ENCODE data around the gene LARGE1.
"Not testable (repeated sequence)": the region's sequence is repeated elsewhere in the genome, so short reads cannot be mapped to it uniquely, and the experiment has no call there.

Gene LARGE1

DNA sequence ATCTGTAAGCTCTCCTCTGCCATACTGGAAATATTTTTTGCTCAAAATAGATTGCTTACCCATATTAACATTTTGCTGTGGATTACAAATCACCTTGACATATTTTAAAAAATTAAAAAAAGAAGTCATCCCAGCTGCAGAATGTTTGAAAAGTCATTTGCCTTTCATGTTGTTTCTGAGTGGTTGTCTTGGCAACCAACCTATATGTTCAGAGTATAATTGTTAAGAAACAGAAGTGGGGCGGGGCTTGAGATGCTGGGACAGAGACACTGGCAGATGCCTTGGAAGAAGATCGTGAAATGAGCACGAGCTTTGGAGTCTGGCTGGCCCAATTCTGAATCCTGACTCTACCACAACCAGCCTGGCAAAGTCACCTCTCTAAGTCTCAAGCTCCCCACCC is 348.2 kb downstream of the LARGE1 start:
- in situ Hi-C loops (cut with HindIII; ENCODE audit: low pct_ligation_motif_present, low sequenced_read_pairs), result no loop called here
- Histone ChIP-seq H3K4me3 (ENCODE audit: low read depth, low read length) (no peak overlapping the region), H3K27me3 (replicated peaks) (no peaks in the 10 kb centered on the region), H3K27ac (no peak overlapping the region), H3K36me3 (replicated peaks) (no peaks in the 10 kb centered on the region)
- TF ChIP-seq, protein P1, sequence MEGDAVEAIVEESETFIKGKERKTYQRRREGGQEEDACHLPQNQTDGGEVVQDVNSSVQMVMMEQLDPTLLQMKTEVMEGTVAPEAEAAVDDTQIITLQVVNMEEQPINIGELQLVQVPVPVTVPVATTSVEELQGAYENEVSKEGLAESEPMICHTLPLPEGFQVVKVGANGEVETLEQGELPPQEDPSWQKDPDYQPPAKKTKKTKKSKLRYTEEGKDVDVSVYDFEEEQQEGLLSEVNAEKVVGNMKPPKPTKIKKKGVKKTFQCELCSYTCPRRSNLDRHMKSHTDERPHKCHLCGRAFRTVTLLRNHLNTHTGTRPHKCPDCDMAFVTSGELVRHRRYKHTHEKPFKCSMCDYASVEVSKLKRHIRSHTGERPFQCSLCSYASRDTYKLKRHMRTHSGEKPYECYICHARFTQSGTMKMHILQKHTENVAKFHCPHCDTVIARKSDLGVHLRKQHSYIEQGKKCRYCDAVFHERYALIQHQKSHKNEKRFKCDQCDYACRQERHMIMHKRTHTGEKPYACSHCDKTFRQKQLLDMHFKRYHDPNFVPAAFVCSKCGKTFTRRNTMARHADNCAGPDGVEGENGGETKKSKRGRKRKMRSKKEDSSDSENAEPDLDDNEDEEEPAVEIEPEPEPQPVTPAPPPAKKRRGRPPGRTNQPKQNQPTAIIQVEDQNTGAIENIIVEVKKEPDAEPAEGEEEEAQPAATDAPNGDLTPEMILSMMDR (IDR thresholded peaks at IDR 0.05; ENCODE audit: low read depth, low read length, missing control alignments), result no peak
- no peak for DNase-seq

DNA sequence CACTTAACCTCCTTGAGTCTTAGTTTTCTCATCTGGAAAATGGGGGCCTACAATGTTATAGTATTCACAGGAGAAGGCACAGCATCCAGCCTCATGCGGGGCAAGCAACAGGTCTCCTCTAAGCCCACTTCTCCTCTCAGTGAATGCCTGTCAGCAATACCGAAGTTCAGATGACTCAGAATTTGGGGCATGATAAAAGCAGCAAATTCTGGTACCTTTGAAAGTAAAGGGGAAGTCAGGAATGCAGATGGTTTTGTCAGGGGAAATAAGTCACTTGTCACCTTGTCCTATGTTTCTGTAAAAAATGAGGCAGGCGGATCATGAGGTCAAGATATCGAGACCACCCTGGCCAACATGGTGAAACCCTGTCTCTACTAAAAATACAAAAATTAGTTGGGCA is 350.2 kb downstream of the LARGE1 start:
- H3K27me3 ChIP-seq (replicated peaks), result no peaks in the 10 kb centered on the region
- TF ChIP-seq, protein P1 (IDR thresholded peaks at IDR 0.05; ENCODE audit: low read depth, low read length, missing control alignments), result no peak
- no peak for DNase-seq
- in situ Hi-C loops (cut with HindIII; ENCODE audit: low pct_ligation_motif_present, low sequenced_read_pairs), result no loop called here
- H3K27ac ChIP-seq, result no peak overlapping the region
- no peaks in the 10 kb centered on the region for H3K36me3 ChIP-seq (replicated peaks)
- no peak overlapping the region for H3K4me3 ChIP-seq (ENCODE audit: low read depth, low read length)

DNA sequence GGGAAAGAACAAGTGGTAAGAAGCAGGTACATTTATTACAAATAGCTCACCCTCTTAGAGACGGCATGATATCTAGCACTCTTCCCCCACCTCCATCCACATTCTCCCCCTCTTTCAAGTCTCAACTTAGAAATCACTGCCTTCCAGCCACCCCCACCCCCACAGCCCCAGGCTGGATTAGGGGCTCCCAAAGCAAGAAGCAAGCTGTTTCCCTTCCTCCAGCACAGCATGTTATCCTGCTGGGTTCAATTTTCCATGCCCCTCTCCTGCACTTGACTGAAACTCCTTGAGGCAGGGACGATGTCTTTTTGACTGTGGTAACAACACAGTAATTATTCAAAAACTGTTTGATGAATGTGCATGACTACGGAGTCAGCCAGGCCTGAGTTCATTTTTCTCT is 350.7 kb downstream of the LARGE1 start:
- Histone ChIP-seq H3K36me3 (replicated peaks) (no peaks in the 10 kb centered on the region), H3K4me3 (ENCODE audit: low read depth, low read length) (no peak overlapping the region), H3K27me3 (replicated peaks) (no peaks in the 10 kb centered on the region), H3K27ac (no peak overlapping the region)
- TF ChIP-seq, protein P1 (IDR thresholded peaks at IDR 0.05; ENCODE audit: low read depth, low read length, missing control alignments), result no peak
- no peak for DNase-seq
- in situ Hi-C loops (cut with HindIII; ENCODE audit: low pct_ligation_motif_present, low sequenced_read_pairs), result no loop called here

DNA sequence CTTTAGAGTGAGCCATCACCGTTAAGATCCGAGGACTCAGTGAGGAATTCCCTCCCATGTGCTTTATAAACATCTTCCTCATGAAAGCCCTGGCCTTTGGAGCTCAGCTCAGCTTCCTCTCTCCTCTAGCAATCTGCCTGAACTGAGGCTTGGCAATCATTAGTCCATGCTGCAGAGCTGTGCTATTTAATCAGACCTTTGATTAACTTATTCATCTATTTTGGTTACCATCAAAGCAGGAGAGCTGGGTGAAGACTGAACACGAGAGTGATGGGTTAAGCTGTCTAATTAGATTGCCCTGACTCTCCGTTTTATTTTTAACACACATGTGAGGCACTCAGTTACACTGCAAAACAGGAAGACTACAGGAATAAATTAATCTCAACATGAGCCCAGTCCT is 351.3 kb downstream of the LARGE1 start:
- no peak overlapping the region for H3K27ac ChIP-seq
- H3K27me3 ChIP-seq (replicated peaks), result no peaks in the 10 kb centered on the region
- no peak for DNase-seq
- in situ Hi-C loops (cut with HindIII; ENCODE audit: low pct_ligation_motif_present, low sequenced_read_pairs), result no loop called here
- no peaks in the 10 kb centered on the region for H3K36me3 ChIP-seq (replicated peaks)
- no peak overlapping the region for H3K4me3 ChIP-seq (ENCODE audit: low read depth, low read length)
- TF ChIP-seq, protein P1 (IDR thresholded peaks at IDR 0.05; ENCODE audit: low read depth, low read length, missing control alignments), result no peak

DNA sequence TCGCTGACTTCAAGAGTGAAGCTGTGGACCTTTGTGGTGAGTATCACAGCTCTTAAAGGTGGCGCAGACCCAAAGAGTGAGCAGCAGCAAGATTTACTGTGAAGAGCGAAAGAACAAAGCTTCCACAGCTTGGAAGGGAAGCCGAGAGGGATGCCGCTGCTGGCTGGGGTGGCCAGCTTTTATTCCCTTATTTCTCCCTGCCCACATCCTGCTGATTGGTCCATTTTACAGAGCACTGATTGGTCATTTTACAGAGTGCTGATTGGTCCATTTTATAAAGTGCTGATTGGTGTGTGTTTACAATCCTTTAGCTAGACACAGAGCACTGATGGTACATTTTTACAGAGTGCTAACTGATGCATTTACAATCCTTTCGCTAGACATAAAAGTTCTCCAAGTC is 353.8 kb downstream of the LARGE1 start:
- H3K36me3 ChIP-seq (replicated peaks); H3K27ac ChIP-seq; in situ Hi-C loops (cut with HindIII; ENCODE audit: low pct_ligation_motif_present, low sequenced_read_pairs); DNase-seq; H3K4me3 ChIP-seq (ENCODE audit: low read depth, low read length); H3K27me3 ChIP-seq (replicated peaks): not testable (repeated sequence)

DNA sequence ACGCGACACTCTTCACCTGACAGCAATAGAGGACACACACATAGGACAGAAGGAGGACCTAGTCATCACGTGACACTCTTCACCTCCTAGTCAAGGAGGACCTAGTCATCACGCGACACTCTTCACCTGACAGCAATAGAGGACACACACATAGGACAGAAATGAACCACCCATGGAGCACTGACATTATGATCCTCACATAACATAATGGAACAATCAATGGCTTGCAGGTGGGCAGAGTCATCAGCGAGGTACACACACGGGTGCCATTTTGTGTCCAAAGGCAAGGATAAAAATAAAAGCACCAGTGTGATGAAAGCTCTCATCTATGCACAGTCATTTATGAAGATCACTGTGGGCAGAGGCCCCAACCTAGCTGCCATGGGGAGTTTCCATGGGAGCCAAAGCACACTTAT is 354.7 kb downstream of the LARGE1 start:
- Histone ChIP-seq H3K36me3 (replicated peaks) (no peaks in the 10 kb centered on the region), H3K27me3 (replicated peaks) (no peaks in the 10 kb centered on the region), H3K27ac (no peak overlapping the region), H3K4me3 (ENCODE audit: low read depth, low read length) (no peak overlapping the region)
- TF ChIP-seq, protein P1 (IDR thresholded peaks at IDR 0.05; ENCODE audit: low read depth, low read length, missing control alignments), result no peak
- DNase-seq, result no peak
- in situ Hi-C loops (cut with HindIII; ENCODE audit: low pct_ligation_motif_present, low sequenced_read_pairs), result no loop called here

All from brain microvascular endothelial cell (primary cell).